Activated CD8-positive, alpha-beta memory T cell treated with anti-CD3 and anti-CD28 coated beads, Interleukin-2, amount 10 ng/mL, durations not matched to agents 7 days and 5 days (primary cell): ENCODE data around the gene PTPRS. TPM values are rescaled to one million over a fixed set of nuclear protein-coding genes. Genes with fewer than 3 reads are reported as not detected.

Experiments used
- ATAC-seq: fragments of 150-1000 bp; cut with Tn5 transposase; one replicate; pipeline ENCODE4 v1.10.0; 2021; ENCODE audit warnings: moderate library complexity
- CTCF ChIA-PET: fragments of 350-600 bp; sonication (Branson Sonifier 250); formaldehyde crosslinking; loops from one replicate; lab custom pipeline; 2021; ENCODE audit warnings: antibody characterized with exemption; lab: Charles Lee
- DNase-seq: peaks from one replicate; pipeline ENCODE4 v3.0.0-alpha.2; 2020
- H3K27ac Mint-ChIP-seq: one replicate; pipeline ENCODE4 v1.8.0; 2021; ENCODE audit warnings: mild to moderate bottlenecking, mixed read lengths
- H3K27me3 Mint-ChIP-seq: one replicate; pipeline ENCODE4 v1.8.0; 2021; ENCODE audit warnings: mixed read lengths
- H3K36me3 Mint-ChIP-seq: one replicate; pipeline ENCODE4 v1.8.0; 2021; ENCODE audit warnings: mild to moderate bottlenecking, mixed read lengths
- H3K4me1 Mint-ChIP-seq: one replicate; pipeline ENCODE4 v1.8.0; 2021; ENCODE audit warnings: mixed read lengths
- H3K4me3 Mint-ChIP-seq: one replicate; pipeline ENCODE4 v1.8.0; 2021; ENCODE audit warnings: mild to moderate bottlenecking, moderate library complexity, mixed read lengths
- H3K9me3 Mint-ChIP-seq: one replicate; pipeline ENCODE4 v1.8.0; 2022; ENCODE audit warnings: low read depth, mixed read lengths
- total RNA-seq, 2 experiments: library from RNA; stranded (reverse); gene quantifications; one replicate each; pipeline ENCODE4 v1.2.3, GENCODE V29; 2021

PTPRS gene
- total RNA-seq, 2 experiments from 2014 or later: 0.16 to 0.32 TPM

- CTCF ChIA-PET: no interaction called here
Observed at GRCh38 chr19:5303208-5303607, 37.4 kb downstream of the PTPRS start.

GRCh38 chr19:5302396-5302795 is 38.2 kb downstream of the PTPRS start:
- no peaks in the 10 kb centered on the region for H3K4me1 Mint-ChIP-seq
- no peak overlapping the region for H3K4me3 Mint-ChIP-seq
- DNase-seq (no peak), ATAC-seq (no peak)
- H3K36me3 Mint-ChIP-seq: no peaks in the 10 kb centered on the region
- H3K27me3 Mint-ChIP-seq: no peaks in the 10 kb centered on the region
- CTCF ChIA-PET: no interaction called here
- H3K27ac Mint-ChIP-seq: no peak overlapping the region
- H3K9me3 Mint-ChIP-seq: no peaks in the 10 kb centered on the region

More at GRCh38 chr19:5303208-5303607, 37.4 kb downstream of the PTPRS start:
- Mint-ChIP-seq H3K4me1 (no peaks in the 10 kb centered on the region), H3K9me3 (no peaks in the 10 kb centered on the region), H3K27me3 (no peaks in the 10 kb centered on the region), H3K36me3 (no peaks in the 10 kb centered on the region), H3K4me3 (no peak overlapping the region), H3K27ac (no peak overlapping the region)
- DNase-seq (no peak), ATAC-seq (no peak)

DNA sequence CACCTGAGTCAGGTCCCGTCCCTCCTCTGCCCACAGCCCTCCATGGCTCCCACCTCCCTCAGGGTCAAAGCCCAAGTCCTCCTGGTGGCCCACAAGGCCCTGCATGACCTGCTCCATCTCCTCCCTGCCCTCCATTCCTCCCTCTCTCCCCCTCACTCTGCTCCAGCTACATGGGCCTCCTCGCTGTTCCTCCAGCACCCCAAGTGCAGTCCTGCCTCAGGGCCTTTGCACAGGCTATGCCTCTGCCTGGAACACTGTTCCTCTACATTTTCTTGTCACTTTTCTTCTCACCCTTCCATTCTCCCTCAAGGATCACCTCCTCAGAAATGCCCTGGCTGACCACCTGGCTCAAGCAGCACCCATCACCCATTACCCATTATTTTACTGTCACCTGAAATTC is 41.5 kb downstream of the PTPRS start:
- CTCF ChIA-PET: no interaction called here
- Mint-ChIP-seq H3K9me3 (no peaks in the 10 kb centered on the region), H3K4me1 (no peaks in the 10 kb centered on the region), H3K27ac (no peak overlapping the region), H3K4me3 (no peak overlapping the region), H3K27me3 (peaks cover 8% of the 10 kb centered on the region), H3K36me3 (no peaks in the 10 kb centered on the region)
- no peak for ATAC-seq
- DNase-seq: no peak

DNA sequence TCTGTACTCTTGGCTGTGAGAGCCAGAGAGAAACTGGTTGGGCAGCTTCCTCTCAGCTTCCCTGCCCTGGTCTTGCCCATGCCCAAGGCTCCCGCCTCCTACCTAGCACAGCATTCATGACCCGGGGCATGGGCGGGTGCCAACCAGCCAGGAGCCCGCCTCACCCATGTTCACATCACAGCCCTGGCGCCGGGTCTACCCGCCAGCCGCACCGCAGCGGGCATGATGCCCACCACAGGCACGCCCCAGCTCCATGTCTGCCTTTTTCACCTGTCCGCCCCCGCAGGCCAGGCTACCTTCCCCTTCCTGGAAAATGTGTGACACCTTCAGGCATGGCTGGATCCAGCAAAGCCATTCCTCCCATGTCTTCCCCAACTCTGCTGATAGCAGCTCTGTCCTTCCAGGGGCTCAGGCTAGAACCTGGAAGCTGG is 42.1 kb downstream of the PTPRS start:
- CTCF ChIA-PET: no interaction called here
- no peak overlapping the region for H3K27ac Mint-ChIP-seq

DNA sequence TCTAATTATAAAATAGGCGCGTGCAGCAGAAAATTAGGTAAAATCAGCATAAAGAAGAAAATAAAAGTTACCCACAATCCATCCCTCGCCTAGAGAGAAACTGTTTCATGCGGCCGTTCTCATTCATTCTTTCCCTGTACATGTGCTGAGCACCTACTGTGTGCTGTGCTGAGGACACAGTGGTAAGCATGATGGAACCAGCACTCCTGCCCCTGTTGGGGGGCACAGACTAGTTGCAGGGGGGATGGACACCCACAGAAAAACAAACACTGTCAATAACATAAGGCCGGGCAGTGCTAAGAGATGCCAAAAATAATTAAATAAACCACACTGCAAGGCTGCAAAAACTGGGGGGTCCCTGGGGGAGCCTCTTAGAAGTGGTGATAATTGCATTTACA is 43.3 kb downstream of the PTPRS start:
- DNase-seq (no peak), ATAC-seq (no peak)
- no peaks in the 10 kb centered on the region for H3K9me3 Mint-ChIP-seq
- H3K4me3 Mint-ChIP-seq: no peak overlapping the region
- H3K36me3 Mint-ChIP-seq: no peaks in the 10 kb centered on the region
- no peaks in the 10 kb centered on the region for H3K4me1 Mint-ChIP-seq
- CTCF ChIA-PET: no interaction called here
- H3K27me3 Mint-ChIP-seq: peaks cover 16% of the 10 kb centered on the region
- H3K27ac Mint-ChIP-seq: no peak overlapping the region

More for the DNA sequence above, 42.1 kb downstream of the PTPRS start:
- DNase-seq: no peak
- H3K4me3 Mint-ChIP-seq: no peak overlapping the region
- H3K27me3 Mint-ChIP-seq: peaks cover 11% of the 10 kb centered on the region
- no peak for ATAC-seq
- no peaks in the 10 kb centered on the region for H3K9me3 Mint-ChIP-seq
- H3K36me3 Mint-ChIP-seq: no peaks in the 10 kb centered on the region
- no peaks in the 10 kb centered on the region for H3K4me1 Mint-ChIP-seq

DNA sequence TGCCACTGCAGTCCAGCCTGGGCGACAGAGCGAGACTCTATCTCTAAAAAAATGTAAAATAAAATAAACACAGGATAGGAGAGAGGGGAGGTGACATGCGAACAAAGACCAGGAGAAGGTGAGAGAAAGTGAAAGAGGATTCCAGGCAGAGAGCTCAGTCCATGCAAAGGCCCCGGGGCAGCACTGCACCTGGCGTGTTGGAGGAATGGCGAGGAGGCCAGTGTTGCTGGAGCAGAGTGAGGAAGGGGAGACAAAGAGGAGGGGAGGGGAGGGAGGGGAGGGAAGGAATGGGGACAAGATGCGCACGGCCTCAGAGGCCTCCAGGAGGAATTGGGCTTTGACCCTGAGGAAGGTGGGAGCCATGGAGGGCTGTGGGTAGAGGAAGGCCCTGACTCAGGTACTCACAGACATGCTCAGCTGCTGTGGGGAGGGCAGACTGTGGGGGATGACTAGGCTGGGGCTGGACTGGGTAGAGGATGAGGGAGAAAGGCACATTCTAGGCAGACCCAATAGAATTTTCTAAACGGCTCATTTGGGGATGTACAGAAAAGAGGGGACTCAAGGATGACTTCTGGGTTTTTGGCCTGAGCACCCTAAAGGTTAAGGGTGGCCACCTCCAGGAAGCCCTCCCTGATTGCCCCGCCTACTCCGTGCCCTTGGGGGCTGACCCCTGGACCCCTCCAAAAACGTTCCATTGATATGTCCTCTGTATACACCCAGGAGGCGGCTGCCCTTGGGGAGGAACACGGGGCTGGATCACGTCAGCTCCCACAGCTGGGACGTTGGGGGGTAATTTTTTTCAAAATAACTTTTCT is 43.9 kb downstream of the PTPRS start:
- Mint-ChIP-seq H3K4me1 (no peaks in the 10 kb centered on the region), H3K36me3 (no peaks in the 10 kb centered on the region), H3K27ac (no peak overlapping the region), H3K9me3 (no peaks in the 10 kb centered on the region), H3K27me3 (peaks cover 22% of the 10 kb centered on the region), H3K4me3 (no peak overlapping the region)
- CTCF ChIA-PET: no interaction called here
- ATAC-seq: no peak
- no peak for DNase-seq

DNA sequence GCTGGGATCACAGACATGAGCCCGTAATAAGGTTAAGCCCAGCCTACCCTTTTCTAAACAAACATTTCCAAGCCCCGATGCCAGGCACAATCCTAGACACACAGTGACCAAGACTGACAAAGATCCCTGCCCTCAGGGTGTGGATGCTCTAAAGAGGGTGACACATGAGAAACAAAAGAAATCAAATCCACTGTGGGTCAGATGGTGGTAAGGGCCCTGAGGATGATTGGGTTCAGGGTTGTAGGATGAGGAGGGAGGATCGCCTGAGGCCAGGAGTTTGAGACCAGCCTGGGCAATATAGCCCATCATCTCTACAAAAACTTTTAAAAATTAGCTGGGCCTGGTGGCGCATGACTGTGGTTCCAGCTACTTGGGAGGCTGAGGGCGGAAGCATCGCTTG is 44.6 kb downstream of the PTPRS start:
- Mint-ChIP-seq H3K36me3 (no peaks in the 10 kb centered on the region), H3K9me3 (no peaks in the 10 kb centered on the region), H3K4me1 (no peaks in the 10 kb centered on the region), H3K27me3 (peaks cover 25% of the 10 kb centered on the region), H3K27ac (no peak overlapping the region), H3K4me3 (no peak overlapping the region)
- no peak for DNase-seq
- CTCF ChIA-PET: no interaction called here
- ATAC-seq: no peak

DNA sequence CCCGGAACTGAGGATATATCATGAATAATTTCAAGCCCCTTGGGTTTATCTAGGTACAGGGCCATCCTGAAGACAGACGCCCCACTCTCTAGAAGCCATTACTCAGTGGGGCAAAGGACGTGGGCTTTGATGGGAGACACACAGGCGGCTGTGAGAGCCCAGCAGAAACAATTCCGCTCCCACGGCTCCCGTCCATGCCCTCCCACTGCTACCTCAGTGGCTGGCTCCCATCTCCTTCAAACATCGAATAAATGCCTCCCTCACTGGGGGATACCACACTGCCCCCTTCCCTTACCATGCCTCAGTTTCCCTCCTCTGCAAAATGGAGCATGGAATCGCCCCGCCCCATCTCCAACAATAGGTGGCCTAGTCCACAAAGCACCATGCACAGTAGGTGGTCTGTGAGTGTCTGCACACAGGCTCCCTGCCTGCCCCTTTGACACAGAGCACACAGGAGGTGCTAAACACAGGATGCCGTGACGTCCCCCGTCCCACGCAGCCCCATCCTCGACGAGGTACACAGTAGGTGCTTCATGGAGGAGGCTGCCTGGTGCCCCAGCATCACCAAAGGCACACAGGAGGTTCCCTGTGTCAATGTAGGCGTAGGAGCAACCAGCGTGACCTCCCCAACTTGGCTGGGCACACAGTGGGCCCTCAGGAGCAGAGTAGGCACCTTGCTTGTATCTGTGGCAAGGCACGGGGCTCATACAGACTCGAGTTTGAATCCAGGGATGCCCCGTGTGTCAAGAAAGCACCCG is 46.0 kb downstream of the PTPRS start:
- peaks cover 25% of the 10 kb centered on the region for H3K27me3 Mint-ChIP-seq
- ATAC-seq (no peak), DNase-seq (no peak)
- no peak overlapping the region for H3K4me3 Mint-ChIP-seq
- H3K27ac Mint-ChIP-seq: no peak overlapping the region
- H3K36me3 Mint-ChIP-seq: no peaks in the 10 kb centered on the region
- H3K4me1 Mint-ChIP-seq: no peaks in the 10 kb centered on the region
- CTCF ChIA-PET: no interaction called here
- no peaks in the 10 kb centered on the region for H3K9me3 Mint-ChIP-seq

DNA sequence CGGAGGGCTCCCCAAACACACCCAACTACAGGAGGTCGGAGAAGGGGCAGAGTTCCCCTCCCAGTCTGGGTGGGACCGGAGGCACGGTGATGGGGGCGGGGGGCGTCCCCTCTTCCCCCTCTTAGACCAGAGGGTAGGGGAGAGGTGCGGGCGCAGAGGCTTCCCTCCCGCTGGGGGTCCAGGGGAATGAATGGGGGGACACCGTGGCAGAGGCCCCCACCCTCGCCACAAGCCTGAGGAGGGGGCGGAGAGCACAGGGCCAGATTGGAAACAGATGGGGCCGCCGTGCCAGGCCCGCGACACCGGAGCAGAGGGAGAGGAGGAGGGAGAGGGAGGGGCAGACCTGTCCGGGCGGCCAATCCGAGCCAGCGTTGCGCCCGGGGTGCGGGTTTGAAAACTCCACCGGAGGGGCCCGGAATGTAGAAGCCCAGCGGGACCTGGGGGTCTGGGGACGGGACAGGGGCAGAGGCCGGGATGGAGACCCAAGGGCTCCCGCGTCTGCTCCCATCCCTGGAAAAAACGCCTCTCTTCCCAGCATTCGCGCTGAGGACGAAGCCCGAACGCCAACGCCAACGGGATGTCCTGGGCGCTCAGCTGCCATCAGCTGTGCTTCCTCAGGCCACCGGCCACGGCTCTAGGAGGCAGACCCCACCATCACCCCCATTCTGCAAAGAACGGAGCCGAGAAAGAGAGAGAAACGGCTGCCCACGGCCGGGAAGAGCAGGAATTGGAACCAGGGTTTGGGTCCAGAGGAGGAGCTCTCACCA is 46.8 kb downstream of the PTPRS start:
- Mint-ChIP-seq H3K4me1 (no peaks in the 10 kb centered on the region), H3K27ac (no peak overlapping the region), H3K27me3 (peaks cover 25% of the 10 kb centered on the region), H3K4me3 (no peak overlapping the region), H3K9me3 (no peaks in the 10 kb centered on the region), H3K36me3 (no peaks in the 10 kb centered on the region)
- CTCF ChIA-PET: no interaction called here
- DNase-seq: no peak
- peak; percentile 20 for ATAC-seq

- peaks cover 25% of the 10 kb centered on the region for H3K27me3 Mint-ChIP-seq
- CTCF ChIA-PET: no interaction called here
- no peak overlapping the region for H3K4me3 Mint-ChIP-seq
- H3K9me3 Mint-ChIP-seq: no peaks in the 10 kb centered on the region
- ATAC-seq (peak; percentile 65), DNase-seq (no peak)
- H3K4me1 Mint-ChIP-seq: no peaks in the 10 kb centered on the region
- H3K27ac Mint-ChIP-seq: no peak overlapping the region
- H3K36me3 Mint-ChIP-seq: no peaks in the 10 kb centered on the region
Observed at GRCh38 chr19:5292822-5293611, 47.6 kb downstream of the PTPRS start.

DNA sequence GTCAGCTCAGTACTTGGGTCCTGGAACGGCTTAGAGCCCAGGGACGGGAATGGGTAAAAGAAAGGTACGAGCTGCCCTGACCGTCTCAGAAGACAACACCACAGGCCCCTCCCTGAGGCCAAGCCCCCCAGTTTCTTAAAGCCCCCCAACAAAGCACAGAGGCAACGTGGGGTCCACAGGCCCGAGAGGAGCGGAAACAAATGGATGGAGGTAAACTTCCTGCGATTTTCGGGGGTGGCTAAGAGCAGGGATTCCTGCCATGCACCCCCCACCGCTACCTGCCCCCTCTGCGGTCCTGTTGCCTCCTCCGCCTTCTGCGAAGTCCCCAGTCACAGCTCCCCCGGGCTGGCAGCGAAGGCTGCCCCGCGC is 48.2 kb downstream of the PTPRS start:
- Mint-ChIP-seq H3K27me3 (peaks cover 25% of the 10 kb centered on the region), H3K27ac (no peak overlapping the region), H3K36me3 (no peaks in the 10 kb centered on the region), H3K4me1 (no peaks in the 10 kb centered on the region), H3K4me3 (no peak overlapping the region), H3K9me3 (no peaks in the 10 kb centered on the region)
- DNase-seq (no peak), ATAC-seq (no peak)
- CTCF ChIA-PET: no interaction called here

- DNase-seq: no peak
- no peak overlapping the region for H3K4me3 Mint-ChIP-seq
- H3K27ac Mint-ChIP-seq: no peak overlapping the region
- H3K9me3 Mint-ChIP-seq: no peaks in the 10 kb centered on the region
- no peak for ATAC-seq
- peaks cover 25% of the 10 kb centered on the region for H3K27me3 Mint-ChIP-seq
- no peaks in the 10 kb centered on the region for H3K4me1 Mint-ChIP-seq
- no peaks in the 10 kb centered on the region for H3K36me3 Mint-ChIP-seq
- CTCF ChIA-PET: no interaction called here
Observed at GRCh38 chr19:5291588-5292193, 48.9 kb downstream of the PTPRS start.
